Ishikawa (cell line): ENCODE data around the gene CDX2.

Source experiments
- EGR1 ChIP-seq: IDR thresholded peaks from 2 replicates; pipeline ENCODE4 v1.6.1; 2012
- RAD21 ChIP-seq: IDR thresholded peaks from 2 replicates; pipeline ENCODE4 v1.6.1; 2012; ENCODE audit warnings: low read depth

- TF ChIP-seq EGR1 (no peak), RAD21 (no peak)
Measured at GRCh38 chr13:27969082-27969865, at the start of gene CDX2.
